Placental epithelial cell (primary cell): ENCODE results near the gene GALNTL6. TPM values are rescaled to one million over a fixed set of nuclear protein-coding genes. Genes with fewer than 3 reads are reported as not detected.

Source experiments
- total RNA-seq: library from RNA; depleted of rRNA; stranded (reverse); fragments of >200 nt; gene quantifications from 2 replicates; pipeline ENCODE4 v1.2.3, GENCODE V29; 2012

The GALNTL6 gene
- under 0.01 and 1.2 TPM in 2 replicates for total RNA-seq

GRCh38 chr4:171812665-171813525 lies at the start of gene GALNTL6:
Gene GALNTL6 (plus strand): TSS chr4:171813404.

